ENCODE results near the gene SPPL2B.

The SPPL2B gene

DNA sequence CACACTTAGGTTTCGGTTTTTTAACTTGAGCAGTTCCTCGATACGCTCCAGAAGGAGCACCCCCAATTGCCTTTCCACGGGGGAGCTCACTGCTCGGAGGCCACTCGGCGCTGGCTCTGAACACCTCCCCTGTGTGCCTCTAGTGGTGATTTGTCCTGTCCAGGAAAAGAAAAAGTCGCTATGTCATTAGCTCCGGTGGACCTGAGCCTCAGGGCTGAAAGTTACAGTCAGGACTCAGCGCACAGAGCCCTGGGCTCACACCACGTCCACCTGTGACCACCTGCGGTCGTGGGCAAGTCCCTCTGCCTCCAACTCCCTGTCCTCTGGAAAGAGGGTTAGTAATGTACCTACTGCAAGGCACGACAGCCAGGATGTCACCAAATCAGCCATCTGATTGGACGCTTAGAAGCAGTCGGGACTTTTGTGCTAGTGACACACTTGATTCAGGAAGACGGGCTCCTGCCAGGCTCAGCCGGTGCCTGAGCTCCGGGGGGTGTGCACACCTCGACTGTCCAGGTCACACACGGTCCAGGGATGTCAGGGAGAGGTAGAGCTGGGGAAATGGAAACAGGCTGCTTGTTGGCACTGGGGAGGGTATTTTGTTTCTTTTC, 27.7 kb downstream of the SPPL2B start:
- no peak overlapping the region for H3K27ac ChIP-seq
- TF ChIP-seq, protein P1, sequence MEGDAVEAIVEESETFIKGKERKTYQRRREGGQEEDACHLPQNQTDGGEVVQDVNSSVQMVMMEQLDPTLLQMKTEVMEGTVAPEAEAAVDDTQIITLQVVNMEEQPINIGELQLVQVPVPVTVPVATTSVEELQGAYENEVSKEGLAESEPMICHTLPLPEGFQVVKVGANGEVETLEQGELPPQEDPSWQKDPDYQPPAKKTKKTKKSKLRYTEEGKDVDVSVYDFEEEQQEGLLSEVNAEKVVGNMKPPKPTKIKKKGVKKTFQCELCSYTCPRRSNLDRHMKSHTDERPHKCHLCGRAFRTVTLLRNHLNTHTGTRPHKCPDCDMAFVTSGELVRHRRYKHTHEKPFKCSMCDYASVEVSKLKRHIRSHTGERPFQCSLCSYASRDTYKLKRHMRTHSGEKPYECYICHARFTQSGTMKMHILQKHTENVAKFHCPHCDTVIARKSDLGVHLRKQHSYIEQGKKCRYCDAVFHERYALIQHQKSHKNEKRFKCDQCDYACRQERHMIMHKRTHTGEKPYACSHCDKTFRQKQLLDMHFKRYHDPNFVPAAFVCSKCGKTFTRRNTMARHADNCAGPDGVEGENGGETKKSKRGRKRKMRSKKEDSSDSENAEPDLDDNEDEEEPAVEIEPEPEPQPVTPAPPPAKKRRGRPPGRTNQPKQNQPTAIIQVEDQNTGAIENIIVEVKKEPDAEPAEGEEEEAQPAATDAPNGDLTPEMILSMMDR (conservative IDR thresholded peaks at IDR 0.05), result no peak

DNA sequence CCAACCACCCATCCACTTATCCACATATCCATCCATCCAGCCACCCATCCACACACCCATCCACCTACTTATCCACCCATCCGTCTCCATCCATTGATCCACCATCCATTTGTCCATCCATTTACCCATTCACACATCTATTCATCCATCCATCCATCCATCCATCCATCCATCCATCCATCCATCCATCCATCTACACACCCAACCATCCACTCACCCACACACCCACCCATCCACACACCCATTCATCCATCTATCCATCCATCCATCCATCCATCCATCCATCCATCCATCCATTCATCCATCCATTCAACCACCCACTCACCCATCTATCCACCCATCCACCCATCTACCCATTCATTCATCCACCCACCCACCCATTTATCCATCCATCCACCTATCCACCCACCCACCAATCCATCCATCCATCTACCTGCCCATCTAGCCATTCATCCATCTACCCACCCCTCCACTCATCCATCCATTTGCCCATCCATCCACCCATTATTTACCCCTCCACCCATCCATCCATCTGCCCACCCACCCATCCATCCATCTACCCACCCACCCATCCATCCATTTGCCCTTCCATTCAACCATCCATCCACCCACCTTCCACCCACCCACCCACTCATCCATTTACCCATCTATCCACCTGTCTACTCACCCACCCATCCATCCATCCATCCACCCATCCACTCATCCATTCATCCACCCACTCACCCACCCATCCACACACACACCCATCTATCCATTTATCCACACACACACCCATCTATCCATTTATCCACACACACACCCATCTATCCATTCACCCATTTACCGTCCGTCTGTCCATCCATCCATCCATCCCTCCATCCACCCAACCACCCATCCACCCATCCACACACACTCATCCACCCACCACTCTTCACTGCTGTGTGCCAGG, 29.1 kb downstream of the SPPL2B start:
- TF ChIP-seq, protein P1 (conservative IDR thresholded peaks at IDR 0.05), result no peak

DNA sequence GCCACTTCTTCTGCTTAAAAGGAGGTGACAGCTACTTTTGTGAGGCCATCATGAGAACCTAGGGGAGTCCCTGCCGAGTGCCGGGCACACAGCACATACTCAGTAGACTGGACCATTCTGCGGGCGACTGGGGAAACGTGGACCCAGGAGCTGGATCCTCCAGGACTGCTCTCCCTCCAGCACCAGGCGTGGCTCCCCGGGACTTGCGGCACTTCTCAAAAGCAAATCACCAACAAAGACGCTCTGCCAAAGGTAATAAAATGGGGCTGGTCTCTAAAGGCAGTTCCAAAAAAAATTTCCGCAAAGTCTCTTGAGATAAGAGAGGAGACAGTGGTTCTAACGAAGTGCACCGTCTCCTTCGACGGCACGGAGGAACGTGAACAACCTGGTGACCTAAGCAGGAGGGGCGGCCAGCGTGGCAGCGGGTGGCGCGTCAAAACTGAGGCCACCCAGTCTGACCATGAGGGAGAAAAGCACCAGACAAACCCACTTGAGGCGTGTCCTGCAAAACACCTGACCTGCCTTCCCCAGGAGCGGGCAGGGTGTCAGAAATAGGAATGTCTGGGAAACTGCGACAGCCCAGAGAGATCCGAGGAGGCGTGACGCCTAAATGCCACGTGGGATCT, 30.2 kb downstream of the SPPL2B start:
- no peak overlapping the region for H3K27ac ChIP-seq
- TF ChIP-seq, protein P1 (conservative IDR thresholded peaks at IDR 0.05), result no peak

More for the DNA sequence above, 29.1 kb downstream of the SPPL2B start:
- no peak overlapping the region for H3K27ac ChIP-seq

DNA sequence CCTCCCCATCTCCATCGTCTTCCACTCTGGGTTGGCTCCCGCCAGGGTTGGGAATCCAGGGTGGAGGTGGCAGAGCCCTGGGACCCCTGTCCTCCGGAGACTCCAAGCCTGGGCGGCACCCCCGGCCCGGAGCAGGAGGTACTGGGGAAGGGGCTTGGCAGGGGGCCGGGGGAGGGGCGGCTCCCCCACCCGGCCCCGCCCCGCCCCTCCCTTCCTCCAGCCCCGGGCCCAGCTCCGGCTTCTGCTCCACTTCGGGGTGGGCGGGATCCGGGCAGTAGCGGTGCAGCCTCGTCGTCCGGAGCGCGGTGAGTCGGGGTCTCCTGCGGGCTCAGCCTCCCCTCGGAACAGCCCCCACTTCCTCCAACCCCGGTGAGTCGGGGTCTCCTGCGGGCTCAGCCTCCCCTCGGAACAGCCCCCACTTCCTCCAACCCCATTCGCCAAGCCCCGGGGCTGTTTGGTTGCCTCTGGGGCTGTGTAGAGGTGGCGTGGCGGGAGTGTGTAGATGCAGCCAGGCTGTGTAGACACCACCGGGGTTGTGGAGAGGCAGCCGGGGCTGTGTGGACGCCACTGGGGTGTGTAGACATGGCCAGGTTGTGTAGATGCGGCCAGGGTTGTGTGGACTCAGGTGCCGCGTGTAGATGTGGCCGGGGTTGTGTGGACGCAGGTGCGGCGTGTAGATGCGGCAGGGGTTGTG, 31.7 kb downstream of the SPPL2B start, which contains the start of gene TMPRSS9:
TSS of gene TMPRSS9 (plus strand) at position 274 of the 694 bp plus-strand sequence. CDS start 29,521 bp downstream, outside the sequence.
- no peak within 1 kb of the TSS for H3K27ac ChIP-seq
- TF ChIP-seq, protein P1 (conservative IDR thresholded peaks at IDR 0.05), result no peak

DNA sequence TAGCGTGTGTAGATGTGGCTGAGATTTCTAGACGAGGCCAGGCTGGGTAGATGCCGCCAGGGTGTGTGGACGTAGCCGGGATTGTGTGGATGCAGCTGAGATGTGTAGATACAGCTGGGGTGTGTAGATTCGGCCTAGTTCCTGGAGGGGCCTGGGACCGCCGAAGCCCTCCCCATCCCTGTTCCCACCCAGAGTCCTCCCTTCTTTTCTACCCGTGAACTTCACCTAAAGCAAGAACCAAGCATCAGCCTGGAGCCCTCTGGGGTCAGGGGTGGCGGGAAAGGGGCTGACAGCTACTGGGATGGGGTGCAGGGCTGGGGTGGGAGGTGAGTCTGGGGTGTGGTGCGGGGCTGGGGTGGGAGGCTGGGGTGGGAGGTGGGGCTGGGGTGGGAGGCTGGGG, 32.3 kb downstream of the SPPL2B start:
- TF ChIP-seq, protein P1 (conservative IDR thresholded peaks at IDR 0.05), result no peak
- H3K27ac ChIP-seq, result no peak overlapping the region

DNA sequence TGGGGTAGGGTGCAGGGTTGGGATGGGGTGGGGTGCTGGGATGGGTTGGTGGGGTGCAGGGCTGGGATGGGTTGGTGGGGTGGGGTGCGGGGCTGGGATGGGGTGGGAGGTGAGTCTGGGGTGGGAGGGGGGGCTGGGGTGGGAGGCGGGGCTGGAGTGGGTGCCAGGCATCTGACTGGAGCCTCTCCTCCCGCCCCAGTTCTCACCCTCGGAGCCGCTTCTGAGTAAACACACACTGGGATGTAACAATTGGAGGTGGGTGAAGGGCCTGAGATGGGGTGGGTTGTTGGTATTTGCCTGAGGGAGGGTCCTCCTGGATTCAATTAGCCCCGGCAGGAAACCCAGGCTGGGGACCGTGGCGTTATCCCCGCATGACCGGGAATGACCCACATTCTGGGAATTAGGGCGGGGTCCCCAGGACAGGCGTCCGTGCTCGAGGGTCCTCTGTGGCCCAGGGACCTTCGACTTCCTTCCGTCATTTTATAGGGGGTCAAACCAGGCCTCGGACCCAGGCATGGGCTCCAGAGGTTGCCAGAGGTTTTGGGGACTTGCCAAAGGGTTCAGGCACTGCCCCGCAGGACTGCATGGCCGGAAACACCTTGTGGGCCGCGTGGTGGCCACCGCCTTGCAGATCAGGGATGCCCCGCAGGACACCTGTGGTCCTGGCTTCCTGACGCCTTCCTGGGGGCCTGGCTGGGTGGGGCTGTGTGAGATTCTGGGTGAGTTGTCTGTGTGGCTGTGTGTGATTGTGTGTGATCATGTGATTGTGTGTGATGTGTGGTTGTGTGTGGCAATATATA, 33.0 kb downstream of the SPPL2B start:
- TF ChIP-seq, protein P1 (conservative IDR thresholded peaks at IDR 0.05), result no peak

More for the DNA sequence above, 33.0 kb downstream of the SPPL2B start:
- H3K27ac ChIP-seq, result no peak overlapping the region

All from VCaP (cell line).